Right renal cortex interstitium (tissue), 3 donors: Measurements from ENCODE around the gene MRPL17. TPM values are rescaled to one million over a fixed set of nuclear protein-coding genes. Genes with fewer than 3 reads are reported as not detected.
A peak's percentile ranks its signal among the peaks of the same experiment; 100 is the strongest.

Source experiments
- DNase-seq, 3 donors: peaks; one replicate each; pipeline ENCODE4 v3.0.0-alpha.2; 2013; ENCODE audit warnings: low read depth in 3 of 3, low spot score in 2 of 3
- polyA plus RNA-seq, 3 donors: library from polyadenylated mRNA; unstranded; fragments of 120-200 nt; gene quantifications; one replicate each; pipeline ENCODE4 v1.2.1, GENCODE V29; 2013; ENCODE audit not compliant: insufficient read length in 3 of 3

MRPL17 gene
- polyA plus RNA-seq, 3 donors, result 68.3 to 81.6 (median 68.3) TPM

- DNase-seq, result peak in 1 of 3 donors; percentile 16
Observed at GRCh38 chr11:6655020-6655789, 27.9 kb downstream of the MRPL17 start.

- DNase-seq, result no peak
Observed at GRCh38 chr11:6654281-6655019, 28.7 kb downstream of the MRPL17 start.

DNA sequence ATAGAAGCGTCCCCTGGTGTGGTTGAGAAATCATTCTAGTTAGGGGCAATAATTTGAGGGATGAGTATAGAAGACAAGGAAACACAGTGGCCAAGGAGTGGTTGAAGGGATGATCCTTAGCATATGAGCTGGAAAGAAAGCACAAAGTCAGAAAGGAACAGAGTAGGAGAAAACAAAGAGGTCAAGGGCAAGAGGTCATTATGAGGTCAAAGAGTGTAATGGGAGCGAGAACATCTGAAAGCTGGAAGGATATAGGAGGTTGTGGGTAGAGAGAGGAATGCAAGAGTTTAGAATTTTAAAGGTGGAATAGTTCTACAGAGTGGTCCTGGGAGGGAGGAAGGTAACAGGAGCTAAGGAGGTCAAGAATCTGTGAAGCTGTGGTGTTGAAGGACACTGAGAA, 29.5 kb downstream of the MRPL17 start:
- DNase-seq, result no peak

- DNase-seq, result no peak
Observed at GRCh38 chr11:6653097-6653496, 30.0 kb downstream of the MRPL17 start.

GRCh38 chr11:6652182-6652581, 31.0 kb downstream of the MRPL17 start:
- no peak for DNase-seq

DNA sequence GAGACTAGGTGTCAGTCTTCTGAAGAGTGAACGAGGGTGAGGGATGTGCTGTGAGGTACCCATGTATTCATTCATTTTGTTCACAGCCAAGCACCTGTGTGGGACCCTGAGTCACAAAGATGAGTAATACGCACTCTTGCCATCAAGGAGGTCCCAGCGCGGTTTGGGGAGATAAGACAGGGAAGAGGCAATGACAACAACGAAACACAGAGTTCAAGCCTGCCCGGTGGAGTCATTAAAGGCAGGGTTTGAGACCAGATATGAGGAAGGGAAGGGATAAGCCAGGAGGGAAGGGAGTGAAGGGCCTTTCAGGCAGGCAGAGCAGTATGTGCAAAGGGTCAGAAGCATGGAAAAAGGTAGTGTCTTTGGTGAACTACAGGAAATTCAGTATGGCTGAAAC, 32.2 kb downstream of the MRPL17 start:
- no peak for DNase-seq

- no peak for DNase-seq
Observed at GRCh38 chr11:6650104-6650503, 33.0 kb downstream of the MRPL17 start.

- no peak for DNase-seq
Observed at GRCh38 chr11:6648501-6648900, 34.6 kb downstream of the MRPL17 start.

DNA sequence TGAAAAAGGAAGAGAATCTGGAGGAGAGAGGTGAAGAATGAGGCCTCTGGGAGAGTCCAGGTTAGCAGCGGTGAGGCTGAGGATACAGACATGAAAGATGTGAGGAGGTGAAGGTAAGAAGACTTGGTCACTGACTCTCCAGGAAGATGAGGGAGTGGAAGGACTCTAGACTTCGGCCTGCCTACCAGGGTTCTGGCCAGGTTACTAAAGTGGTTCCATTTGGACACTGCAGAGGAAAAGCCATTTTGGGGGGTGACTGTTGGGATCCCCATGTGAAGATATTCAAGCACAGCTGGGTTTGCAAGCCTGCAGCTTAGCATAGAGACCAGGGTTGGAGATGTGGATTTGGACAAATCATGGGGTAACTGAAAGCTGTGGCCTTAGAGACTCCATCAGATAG, 35.3 kb downstream of the MRPL17 start:
- no peak for DNase-seq

DNA sequence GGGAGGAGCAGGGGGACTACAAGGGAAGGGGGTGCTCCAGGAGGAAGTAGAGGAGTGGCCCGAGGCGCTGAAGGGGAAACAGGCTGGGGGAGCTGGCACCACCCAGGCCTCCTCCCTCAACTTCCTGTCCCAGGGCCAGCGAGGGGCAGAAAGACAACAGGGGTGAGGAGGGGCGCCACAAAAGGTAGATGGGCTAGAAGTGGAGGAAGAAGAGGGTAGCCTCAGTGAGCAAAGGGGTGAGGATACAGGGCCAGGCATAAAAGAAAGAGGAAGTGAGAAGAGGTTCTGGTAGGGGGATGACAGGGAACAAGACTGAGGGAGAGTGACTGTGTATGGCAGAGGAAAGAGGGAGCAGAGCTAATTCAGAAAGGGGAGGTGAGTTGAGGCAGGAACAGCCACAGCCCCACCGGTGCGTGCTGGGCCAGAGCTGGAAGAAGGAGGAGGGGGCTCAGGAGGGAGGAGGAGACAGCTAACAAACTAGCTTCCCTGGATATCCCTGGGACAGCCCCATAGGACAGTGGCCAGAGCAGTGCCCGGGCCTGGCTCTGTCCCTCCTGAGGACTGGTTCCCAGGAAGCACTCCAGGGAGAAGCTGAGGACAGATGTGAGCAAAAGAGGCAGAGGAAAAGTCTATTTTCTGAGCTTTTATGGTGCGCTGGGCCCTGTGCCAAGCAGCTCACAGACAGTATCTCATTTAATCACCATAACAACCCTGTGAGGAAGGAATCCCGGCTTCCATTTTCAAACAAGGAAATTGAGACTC, 36.0 kb downstream of the MRPL17 start:
- DNase-seq, result no peak

DNA sequence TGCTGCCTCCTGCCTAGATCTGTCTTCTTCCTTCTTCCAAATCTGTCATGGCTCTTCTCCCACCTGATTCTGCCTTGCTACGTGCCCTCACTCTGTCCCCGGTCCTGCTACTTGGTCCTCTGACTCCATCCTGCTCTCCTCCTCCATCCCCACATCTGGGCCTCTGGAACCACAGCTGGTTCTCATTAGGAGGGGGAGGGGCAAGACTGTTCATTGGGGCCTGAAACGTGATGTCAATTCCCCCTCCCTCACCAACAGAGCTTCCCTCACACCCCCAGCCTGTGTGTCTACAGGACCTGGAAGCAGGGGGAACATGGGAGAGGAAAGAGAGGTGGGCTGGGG, 36.6 kb downstream of the MRPL17 start:
- DNase-seq, result peak in 1 of 3 donors; percentile 63

GRCh38 chr11:6646071-6646470, 37.1 kb downstream of the MRPL17 start:
- no peak for DNase-seq

- no peak for DNase-seq
Observed at GRCh38 chr11:6642957-6643356, 40.2 kb downstream of the MRPL17 start.

- no peak for DNase-seq
Observed at GRCh38 chr11:6640985-6641701, 42.0 kb downstream of the MRPL17 start.

- no peak for DNase-seq
Observed at GRCh38 chr11:6640036-6640984, 42.8 kb downstream of the MRPL17 start.

GRCh38 chr11:6638429-6638828, 44.7 kb downstream of the MRPL17 start:
- DNase-seq, result no peak

GRCh38 chr11:6637871-6638270, 45.3 kb downstream of the MRPL17 start:
- no peak for DNase-seq

DNA sequence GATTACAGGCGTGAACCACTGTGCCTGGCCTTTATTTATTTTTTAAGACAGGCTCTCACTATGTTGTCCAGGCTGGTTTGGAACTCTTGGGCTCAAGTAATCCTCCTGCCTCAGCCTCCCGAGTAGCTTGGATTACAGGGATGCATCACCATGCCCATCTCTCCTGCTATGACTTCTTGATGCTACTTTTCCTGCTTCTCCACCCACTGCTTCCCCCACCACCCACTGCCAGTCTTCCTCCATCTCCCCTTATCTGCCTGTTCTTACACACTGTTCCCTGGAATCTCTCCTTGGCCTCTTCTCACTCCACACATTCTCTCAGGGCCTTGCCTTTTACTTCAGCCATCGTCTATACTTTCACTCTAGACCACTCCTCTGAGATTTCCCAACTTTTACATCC, 46.7 kb downstream of the MRPL17 start:
- DNase-seq, result no peak

- DNase-seq, result no peak
Observed at GRCh38 chr11:6635082-6635932, 47.8 kb downstream of the MRPL17 start.
